Lung (tissue), 12 donors: ENCODE measurements around the gene GBP5. TPM values are rescaled to one million over a fixed set of nuclear protein-coding genes. Genes with fewer than 3 reads are reported as not detected.

Source experiments
- ATAC-seq: fragments of 200-7000 bp; cut with Tn5 transposase; one replicate; pipeline ENCODE4 v1.9.1; 2020; ENCODE audit warnings: moderate number of reproducible peaks; ENCODE audit not compliant: insufficient read depth, low FRiP score
- DNase-seq, 3 donors: peaks; one replicate each; pipeline ENCODE4 v3.0.0-alpha.2; 2013 to 2017
- H3K27ac ChIP-seq, 2 donors: one replicate each; pipeline ENCODE4 v1.5.1; 2013; ENCODE audit warnings: mild to moderate bottlenecking in 2 of 2, moderate library complexity in 2 of 2, control low read depth in 1 of 2, inconsistent platforms in 1 of 2, low read depth in 1 of 2, low read length in 1 of 2
- H3K27me3 ChIP-seq, 3 donors: one replicate each; pipeline ENCODE4 v1.5.1; 2013; ENCODE audit warnings: low read length in 2 of 3; ENCODE audit not compliant: control insufficient read depth in 3 of 3, insufficient read depth in 3 of 3
- H3K36me3 ChIP-seq, 4 donors: one replicate each; pipeline ENCODE4 v1.5.1; 2013; ENCODE audit warnings: low read length in 4 of 4, mild to moderate bottlenecking in 1 of 4, moderate library complexity in 1 of 4; ENCODE audit not compliant: control insufficient read depth in 4 of 4, insufficient read depth in 4 of 4
- H3K4me1 ChIP-seq, 5 donors: one replicate each; pipeline ENCODE4 v1.5.1; 2013; ENCODE audit warnings: low read length in 5 of 5, mild to moderate bottlenecking in 2 of 5, moderate library complexity in 1 of 5; ENCODE audit not compliant: control insufficient read depth in 5 of 5, insufficient read depth in 5 of 5
- H3K4me3 ChIP-seq: one replicate; pipeline ENCODE4 v1.5.1; 2013; ENCODE audit warnings: mild to moderate bottlenecking, control low read depth, moderate library complexity
- H3K9ac ChIP-seq, 2 donors: one replicate each; pipeline ENCODE4 v1.5.1; 2013; ENCODE audit warnings: low read length in 2 of 2, control low read depth in 1 of 2; ENCODE audit not compliant: insufficient read depth in 1 of 2
- H3K9me3 ChIP-seq, 4 donors: one replicate each; pipeline ENCODE4 v1.5.1; 2013; ENCODE audit warnings: low read length in 3 of 4, mild to moderate bottlenecking in 1 of 4, moderate library complexity in 1 of 4; ENCODE audit not compliant: control insufficient read depth in 4 of 4, insufficient read depth in 3 of 4
- WGBS, 2 donors: extraction: QIAGEN DNeasy Blood & Tissue Kit; methylation state at CpG; one replicate each; pipeline ENCODE4 v1.1.7; 2013; 5-methylcytosine and 5-hydroxymethylcytosine counted together
- polyA plus RNA-seq, 2 donors: library from polyadenylated mRNA; stranded (reverse); fragments of 200-250 nt; gene quantifications; one replicate each; pipeline ENCODE4 v1.2.1, GENCODE V29; 2013
- total RNA-seq, 2 donors: library from RNA; depleted of rRNA in 1 of 2; stranded (reverse); fragments of >200 nt in 1 of 2; gene quantifications; one replicate each; pipeline ENCODE4 v1.2.1, GENCODE V29; 2014 to 2021
- TF ChIP-seq, protein P1 (sequence below): IDR thresholded peaks from 2 replicates; pipeline ENCODE4 v1.5.1; 2012; ENCODE audit warnings: mild to moderate bottlenecking; ENCODE audit errors: control extremely low read depth, extremely low read depth
- donor health status: control.
- donor health status: control.
- donor health status: Bipolar disorder and iron deficiency.
- donor health status: healthy.
- donor health status: DM: yes; HTN: yes; CAD: no.

The GBP5 gene
- total and polyA plus RNA-seq, 4 donors, result 1.7 to 35.7 (median 5.0) TPM

GRCh38 chr1:89280766-89281165 is 8.1 kb upstream of the GBP5 start:
- Histone ChIP-seq H3K4me3 (no peak overlapping the region), H3K27me3 (no peaks in the 10 kb centered on the region), H3K9ac (no peak overlapping the region), H3K9me3 (no peaks in the 10 kb centered on the region), H3K27ac (no peak overlapping the region), H3K4me1 (no peaks in the 10 kb centered on the region), H3K36me3 (no peaks in the 10 kb centered on the region)
- ATAC-seq (no peak), DNase-seq (no peak)
- WGBS, 2 donors, result 45 to 69% methylated on average over 3 of the region's 3 CpGs
- TF ChIP-seq, protein P1, sequence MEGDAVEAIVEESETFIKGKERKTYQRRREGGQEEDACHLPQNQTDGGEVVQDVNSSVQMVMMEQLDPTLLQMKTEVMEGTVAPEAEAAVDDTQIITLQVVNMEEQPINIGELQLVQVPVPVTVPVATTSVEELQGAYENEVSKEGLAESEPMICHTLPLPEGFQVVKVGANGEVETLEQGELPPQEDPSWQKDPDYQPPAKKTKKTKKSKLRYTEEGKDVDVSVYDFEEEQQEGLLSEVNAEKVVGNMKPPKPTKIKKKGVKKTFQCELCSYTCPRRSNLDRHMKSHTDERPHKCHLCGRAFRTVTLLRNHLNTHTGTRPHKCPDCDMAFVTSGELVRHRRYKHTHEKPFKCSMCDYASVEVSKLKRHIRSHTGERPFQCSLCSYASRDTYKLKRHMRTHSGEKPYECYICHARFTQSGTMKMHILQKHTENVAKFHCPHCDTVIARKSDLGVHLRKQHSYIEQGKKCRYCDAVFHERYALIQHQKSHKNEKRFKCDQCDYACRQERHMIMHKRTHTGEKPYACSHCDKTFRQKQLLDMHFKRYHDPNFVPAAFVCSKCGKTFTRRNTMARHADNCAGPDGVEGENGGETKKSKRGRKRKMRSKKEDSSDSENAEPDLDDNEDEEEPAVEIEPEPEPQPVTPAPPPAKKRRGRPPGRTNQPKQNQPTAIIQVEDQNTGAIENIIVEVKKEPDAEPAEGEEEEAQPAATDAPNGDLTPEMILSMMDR, result no peak

DNA sequence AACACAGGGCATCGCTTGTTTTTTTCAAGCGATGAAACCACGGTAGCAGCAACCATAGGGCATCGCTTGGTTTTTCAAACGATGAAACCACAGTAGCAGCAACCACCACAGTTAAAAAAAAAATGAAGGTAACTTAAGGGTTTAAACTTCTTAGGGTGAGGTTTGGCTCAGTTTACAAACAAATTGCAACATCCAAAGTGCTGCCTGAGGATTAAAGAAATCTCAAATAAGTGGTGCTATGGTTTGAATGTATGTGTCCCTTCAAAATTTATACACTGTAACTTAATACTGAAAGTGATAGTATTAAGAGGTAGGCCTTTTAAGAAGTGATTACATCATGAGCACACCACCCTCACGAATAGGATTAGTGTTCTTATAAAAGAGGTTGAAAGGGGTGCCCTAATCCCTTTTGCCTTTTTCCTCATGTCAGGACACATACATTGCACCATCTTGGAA is 6.4 kb upstream of the GBP5 start:
- Histone ChIP-seq H3K4me1 (peaks cover 0 to 2% (median 0%) of the 10 kb centered on the region in 5 donors), H3K27ac (no peak overlapping the region), H3K27me3 (no peaks in the 10 kb centered on the region), H3K9ac (no peak overlapping the region), H3K9me3 (no peaks in the 10 kb centered on the region), H3K4me3 (no peak overlapping the region), H3K36me3 (no peaks in the 10 kb centered on the region)
- 56 to 67% methylated on average over 6 of the region's 6 CpGs for WGBS, 2 donors
- TF ChIP-seq, protein P1, result no peak
- ATAC-seq, result no peak
- no peak for DNase-seq

DNA sequence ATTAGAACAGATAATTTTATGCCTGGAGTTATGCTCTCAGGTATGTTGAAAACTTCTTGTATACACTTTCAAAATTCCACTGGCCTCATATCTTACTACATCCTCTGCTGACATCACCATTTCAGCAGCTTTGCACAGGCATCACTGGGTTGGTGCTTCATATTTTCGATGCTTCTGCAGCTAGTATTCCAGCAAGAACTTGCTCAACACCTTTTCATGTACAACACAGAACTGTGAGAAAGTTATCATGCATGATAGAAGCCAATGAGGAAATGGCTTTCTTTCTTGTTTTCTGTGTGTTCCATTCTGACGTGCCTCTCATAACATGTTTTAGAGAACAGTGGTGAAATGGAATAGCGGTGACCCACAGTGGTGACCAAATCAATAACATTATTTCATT is 5.1 kb upstream of the GBP5 start:
- Histone ChIP-seq H3K27ac (no peak overlapping the region), H3K4me1 (peaks cover 0 to 2% (median 0%) of the 10 kb centered on the region in 5 donors), H3K27me3 (no peaks in the 10 kb centered on the region), H3K4me3 (no peak overlapping the region), H3K36me3 (no peaks in the 10 kb centered on the region), H3K9me3 (no peaks in the 10 kb centered on the region), H3K9ac (no peak overlapping the region)
- TF ChIP-seq, protein P1, result no peak
- DNase-seq (no peak), ATAC-seq (no peak)
- WGBS, 2 donors, result 47 to 77% methylated on average over 3 of the region's 3 CpGs

DNA sequence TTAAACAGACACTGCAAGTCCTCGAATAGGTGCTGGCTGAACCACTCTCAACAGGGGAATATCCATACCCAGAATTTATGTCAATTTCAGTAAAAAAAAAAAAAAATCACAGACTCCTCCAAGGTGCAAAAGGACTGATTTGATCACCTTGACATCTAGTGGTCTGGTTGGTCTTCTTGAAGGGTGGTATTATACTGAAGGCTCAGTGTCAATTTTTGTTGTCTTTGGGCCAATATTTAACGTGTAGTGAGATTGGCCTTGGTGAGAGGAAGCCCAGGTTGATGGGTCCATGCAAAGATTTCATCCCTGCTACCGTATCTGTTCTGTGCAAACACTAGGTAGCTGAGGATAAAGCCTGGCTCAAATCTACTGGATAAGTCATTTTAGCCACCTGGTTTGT is 4.0 kb upstream of the GBP5 start:
- Histone ChIP-seq H3K36me3 (no peaks in the 10 kb centered on the region), H3K27ac (no peak overlapping the region), H3K4me1 (peaks cover 0 to 2% (median 0%) of the 10 kb centered on the region in 5 donors), H3K27me3 (no peaks in the 10 kb centered on the region), H3K9me3 (no peaks in the 10 kb centered on the region), H3K9ac (no peak overlapping the region), H3K4me3 (no peak overlapping the region)
- DNase-seq, result no peak
- WGBS, 2 donors, result 51 to 59% methylated on average over 3 of the region's 3 CpGs
- ATAC-seq, result no peak
- TF ChIP-seq, protein P1, result no peak
